LNCAP (cell line): ENCODE data around the gene GHRL.

ENCODE experiments used
- CTCF ChIP-seq: fragments of 450-650 bp; IDR thresholded peaks from 2 replicates; pipeline ENCODE4 v1.5.1; 2017; ENCODE audit warnings: mild to moderate bottlenecking

Gene GHRL

GRCh38 chr3:10259036-10259435 is 33.7 kb downstream of the GHRL start:
- no peak for TF ChIP-seq CTCF

GRCh38 chr3:10255835-10256234 is 36.9 kb downstream of the GHRL start:
- TF ChIP-seq CTCF: no peak

- TF ChIP-seq CTCF: no peak
Measured at GRCh38 chr3:10253731-10254130, 39.0 kb downstream of the GHRL start.

GRCh38 chr3:10251006-10251405 is 41.7 kb downstream of the GHRL start:
- no peak for TF ChIP-seq CTCF

- TF ChIP-seq CTCF: no peak
Measured at GRCh38 chr3:10249833-10250232, 42.9 kb downstream of the GHRL start.

GRCh38 chr3:10248984-10249748 is 43.6 kb downstream of the GHRL start:
- TF ChIP-seq CTCF: no peak

- no peak for TF ChIP-seq CTCF
Measured at GRCh38 chr3:10248184-10248983, 44.4 kb downstream of the GHRL start, which contains the start of gene TATDN2. TATDN2 (plus strand) TSS chr3:10248459; CDS start chr3:10249201, 742 bp downstream.
